ENCODE results near the gene MCF2. TPM values are rescaled to one million over a fixed set of nuclear protein-coding genes. Genes with fewer than 3 reads are reported as not detected.

MCF2 gene
- total and polyA plus RNA-seq, 2 of the 8 experiments (the other 6 are each of a cell fraction or from before 2014, with no cell fraction given) = 0.30 to 0.71 TPM

GRCh38 chrX:139691843-139692505 lies 16.0 kb downstream of the MCF2 start:
- Histone ChIP-seq H3K4me3 (ENCODE audit: extremely low read depth in 1 of 4, insufficient read depth in 2 of 4, low read depth in 3 of 4, low read length in 4 of 4) (peak overlapping the region; percentile 34 to 62 (median 41)), H2BK120ac (replicated peaks; ENCODE audit: low read depth, low read length) (no peak overlapping the region), H4K91ac (replicated peaks; ENCODE audit: insufficient read length, low read length) (no peak overlapping the region), H4K5ac (ENCODE audit: insufficient read length, low read depth, low read length) (no peak overlapping the region), H3K79me2 (ENCODE audit: control insufficient read depth in 1 of 2, insufficient read depth in 2 of 2, low read length in 2 of 2) (no peaks in the 10 kb centered on the region), H2BK15ac (ENCODE audit: low read length) (no peak overlapping the region), H2BK20ac (ENCODE audit: low read length) (no peak overlapping the region), H3K23ac (ENCODE audit: insufficient read length) (no peak overlapping the region), H2AFZ (ENCODE audit: low read length) (peak overlapping the region; percentile 81; the same call in 1 of the 2 replicates), H3K9me3 (ENCODE audit: insufficient read depth in 2 of 2, low read depth in 1 of 2, low read length in 1 of 2) (no peaks in the 10 kb centered on the region), H3K36me3 (ENCODE audit: control insufficient read depth in 2 of 4, insufficient read depth in 4 of 4, low read length in 3 of 4) (no peaks in the 10 kb centered on the region), H3K56ac (replicated peaks; ENCODE audit: insufficient read length, low read depth, low read length) (no peak overlapping the region), H2AK5ac (ENCODE audit: low read depth, low read length) (no peak overlapping the region), H2BK5ac (ENCODE audit: low read depth, low read length) (no peak overlapping the region), H3K4me1 (replicated peaks in 1 of 4; ENCODE audit: control insufficient read depth in 3 of 4, insufficient read depth in 4 of 4, low read length in 3 of 4) (peaks cover 0 to 6% (median 3%) of the 10 kb centered on the region in 4 experiments; a peak in 4 of 7 replicates), H2BK12ac (ENCODE audit: low read depth, low read length) (peak overlapping the region; percentile 17; the same call in 1 of the 2 replicates), H3K14ac (ENCODE audit: insufficient read length) (no peak overlapping the region), H3K27me3 (replicated peaks in 1 of 4; ENCODE audit: control insufficient read depth in 3 of 4, extremely low read depth in 1 of 4, insufficient read depth in 3 of 4, low read length in 3 of 4) (peaks cover 0 to 25% (median 21%) of the 10 kb centered on the region in 4 experiments; a peak in 6 of 7 replicates), H3K4me2 (ENCODE audit: insufficient read depth in 1 of 2, low read depth in 2 of 2, low read length in 2 of 2) (peak overlapping the region; percentile 84 to 85), H3K27ac (ENCODE audit: low read depth, low read length) (no peak overlapping the region), H4K8ac (ENCODE audit: extremely low read depth, insufficient read depth, low read length) (peak overlapping the region; percentile 51; the same call in 1 of the 2 replicates), H4K20me1 (replicated peaks in 1 of 2; ENCODE audit: control insufficient read depth in 1 of 2, insufficient read depth in 2 of 2, low read length in 2 of 2) (no peaks in the 10 kb centered on the region), H3K4ac (replicated peaks; ENCODE audit: insufficient read length, low read depth, low read length) (no peak overlapping the region), H3K79me1 (ENCODE audit: low read depth, low read length) (no peaks in the 10 kb centered on the region), H3K18ac (ENCODE audit: extremely low read depth, low read length) (no peak overlapping the region; the same call in 1 of the 2 replicates), H3K23me2 (ENCODE audit: low read depth, low read length) (peaks cover 2% of the 10 kb centered on the region; the same call in 1 of the 2 replicates), H3K9ac (replicated peaks in 1 of 4; ENCODE audit: extremely low read depth in 1 of 4, low read depth in 3 of 4, low read length in 3 of 4) (peak overlapping the region in 1 of 4 experiments; percentile 24; a peak in 1 of 7 replicates)
- no CpG with 5 or more reads among the region's 52 CpGs for WGBS, 2 experiments (ENCODE audit: extremely low coverage in 1 of 2, insufficient coverage in 1 of 2, insufficient read length in 1 of 2, insufficient replicate concordance in 2 of 2, low coverage in 1 of 2, low lambda C conversion rate in 2 of 2, missing lambda C conversion rate in 1 of 2)
- ChIA-PET CTCF (ENCODE audit: partially characterized antibody) (interaction anchor here (0.8 to 1.2 kb wide), 2 partner anchors 12 to 19 kb away, joined by 3 to 5 read pairs; no protein-coding TSS in a partner anchor), POLR2A (ENCODE audit: partially characterized antibody) (interaction anchor here (1.4 kb wide), 1 partner anchor 31 kb away, joined by 3 read pairs; no protein-coding TSS in a partner anchor)
- FAIRE-seq (no peak), DNase-seq (ENCODE audit: low read depth in 1 of 2, low spot score in 2 of 2) (peak in 1 of 2 experiments; percentile 51)
- TF ChIP-seq KDM4A (IDR thresholded peaks at IDR 0.05; ENCODE audit: low read depth, low read length, severe bottlenecking) (no peak), RXRA (IDR thresholded peaks at IDR 0.05; ENCODE audit: insufficient read depth, low read depth, low read length) (no peak), ZNF274 (IDR thresholded peaks at IDR 0.05; ENCODE audit: borderline replicate concordance, extremely low read depth, low read length) (no peak), EZH2 (IDR thresholded peaks at IDR 0.05; ENCODE audit: low read depth, low read length, severe bottlenecking) (peak; percentile 40), CTCF (IDR thresholded peaks at IDR 0.05; ENCODE audit: control extremely low read depth in 1 of 3, insufficient read depth in 1 of 3, low read depth in 1 of 3, low read length in 3 of 3) (no peak), TEAD4 (IDR thresholded peaks at IDR 0.05; ENCODE audit: low read depth, low read length) (no peak), EGR1 (IDR thresholded peaks at IDR 0.05; ENCODE audit: borderline replicate concordance, low read depth, low read length) (no peak), SRF (IDR thresholded peaks at IDR 0.05; ENCODE audit: low read depth, low read length) (no peak), SUZ12 (IDR thresholded peaks at IDR 0.05; ENCODE audit: low read length) (peak; percentile 54; the same call in 1 of the 2 replicates)
